ENCODE measurements around the gene OLIG2.

DNA sequence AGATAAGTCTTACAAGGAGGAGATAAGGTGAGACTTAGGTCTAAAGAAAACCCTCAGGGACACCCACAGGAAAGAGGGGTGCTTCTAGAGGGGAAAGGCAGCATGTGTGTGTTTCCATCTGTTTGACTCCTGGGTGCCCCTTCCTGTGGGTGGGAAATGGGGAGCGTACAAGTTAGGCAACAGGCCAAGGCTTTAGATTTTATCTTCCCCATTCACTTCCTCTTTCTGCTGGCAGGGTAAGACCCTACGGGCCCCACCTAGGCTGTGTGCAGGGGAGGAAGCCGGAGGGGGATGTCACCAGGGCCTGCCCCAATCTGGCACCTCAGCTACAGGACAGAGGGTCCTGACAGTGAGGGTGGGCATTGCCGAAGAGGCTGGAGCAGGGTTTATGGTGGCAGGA is 41.7 kb downstream of the OLIG2 start:
- TF ChIP-seq CTCF (IDR thresholded peaks at IDR 0.05) (no peak), POLR2A (IDR thresholded peaks at IDR 0.05) (no peak)
